Spinal cord (tissue), 10 donors: ENCODE measurements around the gene COASY. TPM values are rescaled to one million over a fixed set of nuclear protein-coding genes. Genes with fewer than 3 reads are reported as not detected.
A peak's percentile ranks its signal among the peaks of the same experiment; 100 is the strongest.
"Not testable (repeated sequence)": the region's sequence is repeated elsewhere in the genome, so short reads cannot be mapped to it uniquely, and the experiment has no call there.

ENCODE experiments used
- DNase-seq, 6 donors: peaks; one replicate each; pipeline versions ENCODE4 v3.0.0 to v3.0.0-alpha.2; 2013 to 2015; ENCODE audit warnings: low spot score in 6 of 6, low read depth in 4 of 6
- H3K27ac ChIP-seq: one replicate; pipeline ENCODE4 v1.5.1; 2013; ENCODE audit warnings: low read depth, low read length, control low read depth
- H3K27me3 ChIP-seq: one replicate; pipeline ENCODE4 v1.6.1; 2013; ENCODE audit warnings: low read length; ENCODE audit not compliant: control insufficient read depth, insufficient read depth
- H3K36me3 ChIP-seq: one replicate; pipeline ENCODE4 v1.6.1; 2013; ENCODE audit warnings: low read length; ENCODE audit not compliant: control insufficient read depth, insufficient read depth
- H3K4me1 ChIP-seq: one replicate; pipeline ENCODE4 v1.6.1; 2013; ENCODE audit warnings: low read length; ENCODE audit not compliant: control insufficient read depth, insufficient read depth
- H3K4me3 ChIP-seq: one replicate; pipeline ENCODE4 v1.5.1; 2013; ENCODE audit warnings: low read depth, low read length, control low read depth
- H3K9me3 ChIP-seq: one replicate; pipeline ENCODE4 v1.6.1; 2013; ENCODE audit warnings: low read length; ENCODE audit not compliant: control insufficient read depth, insufficient read depth
- WGBS: methylation state at CpG from one replicate; pipeline ENCODE4 v1.1.5; 2013; ENCODE audit warnings: missing lambda C conversion rate; ENCODE audit not compliant: insufficient coverage; 5-methylcytosine and 5-hydroxymethylcytosine counted together
- polyA plus RNA-seq, 2 donors: library from polyadenylated mRNA; unstranded; fragments of 120-200 nt; gene quantifications; one replicate each; pipeline ENCODE4 v1.2.1, GENCODE V29; 2013; ENCODE audit not compliant: insufficient read length in 2 of 2
- total RNA-seq, 2 donors: library from RNA; depleted of rRNA in 1 of 2; stranded (reverse); fragments of 120-200 nt in 1 of 2; fragments of >200 nt in 1 of 2; gene quantifications; one replicate each; pipeline versions ENCODE4 v1.2.3 to v1.2.4, GENCODE V29; 2013 to 2014
- donor health status: healthy.

Gene COASY
- total and polyA plus RNA-seq, 4 donors = 12.8 to 49.7 (median 35.2) TPM

- Histone ChIP-seq H3K36me3 (peaks cover 55% of the 10 kb centered on the region), H3K9me3 (no peaks in the 10 kb centered on the region), H3K27ac (no peak overlapping the region), H3K27me3 (no peaks in the 10 kb centered on the region), H3K4me3 (no peak overlapping the region), H3K4me1 (peaks cover 26% of the 10 kb centered on the region)
- no peak for DNase-seq
- 97% methylated on average over 10 of the region's 14 CpGs for WGBS
Observed at GRCh38 chr17:42538482-42538881, 23.5 kb upstream of the COASY start.

- not testable (repeated sequence) for DNase-seq, H3K27me3 ChIP-seq, H3K4me3 ChIP-seq, H3K9me3 ChIP-seq, H3K27ac ChIP-seq
- Histone ChIP-seq H3K4me1 (peaks cover 19% of the 10 kb centered on the region), H3K36me3 (peaks cover 66% of the 10 kb centered on the region)
- 95% methylated on average over 4 of the region's 4 CpGs for WGBS
Observed at GRCh38 chr17:42540558-42540957, 21.4 kb upstream of the COASY start.

DNA sequence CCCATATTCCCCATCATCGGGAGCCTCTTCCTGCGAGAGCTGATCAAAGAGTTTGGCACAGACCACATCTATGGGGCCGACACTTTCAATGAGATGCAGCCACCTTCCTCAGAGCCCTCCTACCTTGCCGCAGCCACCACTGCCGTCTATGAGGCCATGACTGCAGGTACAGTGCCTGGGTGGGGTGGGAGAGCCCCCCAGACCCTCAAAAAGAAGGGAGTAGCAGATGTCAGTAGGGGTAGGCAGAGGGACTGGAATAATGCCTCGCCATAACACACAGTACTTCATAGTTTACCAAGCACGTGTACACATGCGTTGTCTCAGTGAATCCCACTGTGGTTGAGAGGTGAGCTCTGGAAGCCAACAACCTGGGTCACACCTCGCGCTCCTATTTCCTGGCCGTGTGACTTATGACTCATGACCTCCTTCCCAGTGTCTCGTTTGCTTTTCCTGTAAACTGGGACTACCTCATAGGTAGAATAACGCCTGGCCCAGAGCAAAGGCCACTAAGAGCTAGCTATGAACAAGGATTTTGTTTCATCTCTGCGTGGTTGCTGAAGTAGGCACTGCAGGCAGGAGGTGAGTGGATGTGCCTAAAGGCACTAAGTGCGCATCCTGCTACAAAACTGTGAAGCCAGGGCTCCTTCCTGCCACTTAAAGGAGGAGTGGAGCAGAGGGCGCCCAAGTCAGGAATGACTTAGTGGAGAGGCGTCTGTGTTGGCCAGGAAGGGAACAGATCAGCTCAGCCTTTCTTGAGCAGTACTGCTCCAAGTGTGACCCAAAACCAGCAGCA lies 20.7 kb upstream of the COASY start:
- Histone ChIP-seq H3K9me3 (no peaks in the 10 kb centered on the region), H3K27ac (no peak overlapping the region), H3K27me3 (no peaks in the 10 kb centered on the region), H3K4me3 (no peak overlapping the region), H3K36me3 (peaks cover 66% of the 10 kb centered on the region), H3K4me1 (peaks cover 14% of the 10 kb centered on the region)
- no peak for DNase-seq
- 93% methylated on average over 11 of the region's 17 CpGs for WGBS

GRCh38 chr17:42543190-42544079 lies 18.5 kb upstream of the COASY start:
- peaks cover 8% of the 10 kb centered on the region for H3K4me1 ChIP-seq
- no peak overlapping the region for H3K27ac ChIP-seq
- WGBS = 91% methylated on average over 39 of the region's 39 CpGs
- H3K9me3 ChIP-seq = no peaks in the 10 kb centered on the region
- DNase-seq = no peak
- no peaks in the 10 kb centered on the region for H3K27me3 ChIP-seq
- no peak overlapping the region for H3K4me3 ChIP-seq
- H3K36me3 ChIP-seq = peaks cover 69% of the 10 kb centered on the region

DNA sequence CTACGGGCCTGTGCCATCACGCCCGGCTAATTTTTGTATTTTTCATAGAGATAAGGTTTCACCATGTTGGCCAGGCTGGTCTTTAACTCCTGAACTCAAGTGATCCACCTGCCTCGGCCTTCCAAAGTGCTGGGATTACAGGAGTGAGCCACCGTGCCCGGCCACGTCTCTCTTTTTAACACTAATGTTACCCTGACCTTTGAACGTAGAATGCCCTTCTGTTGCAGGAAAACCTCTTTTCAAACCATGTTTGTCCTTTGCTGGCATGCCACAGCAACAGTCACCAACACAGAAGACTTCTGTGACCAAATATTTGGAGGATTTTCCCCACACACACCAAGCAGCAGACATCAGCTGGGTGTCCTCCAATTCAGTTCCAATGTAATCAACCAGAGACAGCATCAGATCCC lies 17.1 kb upstream of the COASY start:
- Histone ChIP-seq H3K4me1 (peaks cover 17% of the 10 kb centered on the region), H3K27me3 (no peaks in the 10 kb centered on the region), H3K27ac (no peak overlapping the region), H3K4me3 (no peak overlapping the region), H3K36me3 (peaks cover 55% of the 10 kb centered on the region), H3K9me3 (no peaks in the 10 kb centered on the region)
- DNase-seq = no peak
- WGBS = 72% methylated on average over 8 of the region's 8 CpGs

DNA sequence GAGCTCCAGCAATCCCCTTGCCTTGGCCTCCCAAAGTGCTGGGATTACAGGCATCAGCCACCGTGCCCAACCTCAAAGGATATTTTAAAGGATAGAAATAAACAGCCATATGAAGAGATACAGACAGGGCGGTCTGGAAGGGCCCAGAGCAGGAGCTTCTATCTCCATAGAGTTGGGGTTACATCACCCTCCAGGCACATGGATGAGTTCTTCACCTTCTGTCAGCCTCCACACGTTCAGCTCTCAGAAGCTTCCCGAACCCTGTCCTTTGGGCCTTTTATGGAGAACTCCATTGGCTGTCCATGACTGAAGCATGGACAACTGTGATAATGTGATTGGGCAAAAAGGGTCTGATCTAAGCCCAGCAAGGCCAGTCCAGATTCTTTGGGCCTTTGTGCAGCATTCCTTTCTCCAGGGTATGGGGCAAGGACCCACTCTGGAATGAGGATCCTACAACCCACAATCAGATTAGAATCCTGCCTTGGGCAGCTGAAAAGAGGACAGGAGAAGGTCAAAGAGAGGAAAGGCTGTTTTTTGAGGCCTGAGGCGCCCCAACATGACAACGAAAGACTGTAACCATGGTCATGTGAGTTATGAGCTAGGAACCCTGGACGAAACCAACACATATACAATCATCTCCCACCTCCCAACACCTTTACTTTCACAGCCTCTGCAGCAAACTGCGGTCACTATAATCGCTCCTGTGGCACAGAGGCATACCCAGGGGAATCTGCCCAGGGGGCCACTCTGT lies 16.0 kb upstream of the COASY start:
- H3K27me3 ChIP-seq, H3K27ac ChIP-seq, H3K4me3 ChIP-seq, H3K9me3 ChIP-seq, DNase-seq: not testable (repeated sequence)
- peaks cover 17% of the 10 kb centered on the region for H3K4me1 ChIP-seq
- H3K36me3 ChIP-seq = peaks cover 50% of the 10 kb centered on the region
- 92% methylated on average over 2 of the region's 9 CpGs for WGBS

DNA sequence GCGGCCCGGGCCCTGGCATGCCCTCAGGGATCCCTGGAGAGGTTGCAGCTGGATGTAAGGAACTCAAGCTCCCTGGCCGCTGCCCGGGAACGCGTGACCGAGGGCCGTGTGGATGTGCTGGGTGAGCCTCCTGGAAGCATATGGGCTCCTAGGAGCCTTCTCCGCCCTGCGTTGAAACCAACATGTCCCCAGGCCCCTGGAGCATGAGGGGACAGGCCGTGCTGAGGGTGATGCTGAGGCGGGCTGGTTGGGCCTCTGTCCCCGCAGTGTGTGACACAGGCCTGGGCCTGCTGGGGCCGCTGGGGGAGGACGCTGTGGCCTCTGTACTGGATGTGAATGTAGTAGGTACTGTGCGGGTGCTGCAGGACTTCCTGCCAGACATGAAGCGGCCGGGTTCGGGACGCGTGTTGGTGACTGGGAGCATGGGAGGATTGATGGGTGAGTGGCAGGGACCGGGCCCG lies 14.9 kb upstream of the COASY start:
- WGBS = 86% methylated on average over 19 of the region's 23 CpGs
- no peak for DNase-seq
- H3K36me3 ChIP-seq = peaks cover 41% of the 10 kb centered on the region
- H3K27me3 ChIP-seq = no peaks in the 10 kb centered on the region
- peaks cover 17% of the 10 kb centered on the region for H3K4me1 ChIP-seq
- H3K9me3 ChIP-seq = no peaks in the 10 kb centered on the region
- H3K4me3 ChIP-seq = no peak overlapping the region
- no peak overlapping the region for H3K27ac ChIP-seq

DNA sequence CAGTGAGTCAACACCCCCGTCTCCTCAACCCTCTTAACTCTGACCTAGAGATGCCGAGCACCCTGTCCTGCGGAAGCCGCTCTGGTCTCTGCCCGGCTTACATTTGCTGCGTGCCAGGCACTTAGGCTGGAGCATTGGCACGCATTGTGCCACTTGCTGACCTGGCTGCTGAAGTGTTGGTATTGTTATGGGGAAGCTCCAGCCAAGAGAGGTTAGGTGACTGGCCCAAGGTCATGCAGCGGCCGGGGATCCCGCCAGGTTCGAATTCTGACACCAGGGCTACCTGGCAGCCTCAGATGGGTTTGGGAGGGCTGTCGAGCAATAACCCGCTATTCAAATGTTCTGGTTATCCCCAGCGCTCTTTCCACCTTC lies 14.3 kb upstream of the COASY start:
- Histone ChIP-seq H3K4me1 (peaks cover 20% of the 10 kb centered on the region), H3K36me3 (peaks cover 38% of the 10 kb centered on the region), H3K27ac (no peak overlapping the region), H3K9me3 (no peaks in the 10 kb centered on the region), H3K4me3 (no peak overlapping the region), H3K27me3 (no peaks in the 10 kb centered on the region)
- WGBS = 87% methylated on average over 11 of the region's 14 CpGs
- no peak for DNase-seq

GRCh38 chr17:42548070-42548837 lies 13.7 kb upstream of the COASY start:
- Histone ChIP-seq H3K4me3 (peak overlapping the region; percentile 29), H3K27me3 (no peaks in the 10 kb centered on the region), H3K9me3 (no peaks in the 10 kb centered on the region), H3K27ac (no peak overlapping the region), H3K4me1 (peaks cover 25% of the 10 kb centered on the region), H3K36me3 (peaks cover 38% of the 10 kb centered on the region)
- 7% methylated on average over 65 of the region's 74 CpGs for WGBS
- DNase-seq = peak in 2 of 6 donors; percentile 72 to 90
